B cell (primary cell): ENCODE data around the gene NOS1AP. TPM values are rescaled to one million over a fixed set of nuclear protein-coding genes. Genes with fewer than 3 reads are reported as not detected.

Source experiments
- ATAC-seq: fragments of 200-7000 bp; cut with Tn5 transposase; one replicate; pipeline ENCODE4 v1.10.0; 2021; ENCODE audit warnings: low read depth, mild to moderate bottlenecking, moderate number of reproducible peaks, moderate library complexity
- CTCF ChIA-PET: fragments of 350-600 bp; sonication (Branson Sonifier 250); formaldehyde crosslinking; loops from one replicate; lab custom pipeline; 2021; ENCODE audit warnings: antibody characterized with exemption, inconsistent platforms; lab: Charles Lee
- POLR2A ChIA-PET: fragments of 350-600 bp; sonication (Branson Sonifier 250); formaldehyde crosslinking; loops from one replicate; lab custom pipeline; 2021; ENCODE audit warnings: antibody characterized with exemption; lab: Charles Lee
- DNase-seq: peaks from one replicate; pipeline ENCODE4 v3.0.0; 2013
- H2AFZ ChIP-seq: 2 replicates; pipeline ENCODE4 v1.6.1; 2012; ENCODE audit warnings: mild to moderate bottlenecking, low read depth, low read length; ENCODE audit not compliant: insufficient read depth, poor library complexity, severe bottlenecking
- H3K27ac ChIP-seq, 2 donors: 1 replicate in 1 of 2; 2 replicates in 1 of 2; pipeline ENCODE4 v1.5.1; 2012 to 2013; ENCODE audit warnings: low read length in 2 of 2, mild to moderate bottlenecking in 2 of 2, moderate library complexity in 1 of 2
- H3K27me3 ChIP-seq, 4 experiments: fragments of 200-600 bp in 1 of 4; sonication (generic) in 1 of 4; replicated peaks in 1 of 4; 1 replicate in 2 of 4; 2 replicates in 2 of 4; pipeline versions ENCODE4 v1.6.1 to v1.7.0; 2013 to 2016; ENCODE audit warnings: low read length in 3 of 4, mild to moderate bottlenecking in 2 of 4, mixed read lengths in 1 of 4, moderate library complexity in 1 of 4; ENCODE audit not compliant: insufficient read depth in 4 of 4, control insufficient read depth in 3 of 4; ENCODE audit errors: control extremely low read depth in 1 of 4
- H3K36me3 ChIP-seq, 2 experiments: replicated peaks in 1 of 2; 1 replicate in 1 of 2; 2 replicates in 1 of 2; pipeline versions ENCODE4 v1.6.1 to v1.7.1; 2013; ENCODE audit warnings: low read length in 1 of 2; ENCODE audit not compliant: insufficient read depth in 2 of 2, control insufficient read depth in 1 of 2; ENCODE audit errors: control extremely low read depth in 1 of 2, extremely low read depth in 1 of 2
- H3K4me1 ChIP-seq, 2 donors: fragments of 200-600 bp in 1 of 2; sonication (generic) in 1 of 2; 1 replicate in 1 of 2; 2 replicates in 1 of 2; pipeline versions ENCODE4 v1.5.1 to v1.6.1; 2013 to 2017; ENCODE audit warnings: low read length in 2 of 2; ENCODE audit not compliant: control insufficient read depth in 2 of 2, insufficient read depth in 2 of 2
- H3K4me2 ChIP-seq: replicated peaks from 2 replicates; pipeline ENCODE3; 2012; ENCODE audit warnings: mild to moderate bottlenecking, low read depth, low read length; ENCODE audit not compliant: poor library complexity, severe bottlenecking
- H3K4me3 ChIP-seq, 5 experiments: fragments of 200-600 bp in 1 of 5; sonication (generic) in 1 of 5; 1 replicate in 3 of 5; 2 replicates in 2 of 5; pipeline versions ENCODE4 v1.5.1 to v1.7.0; 2011 to 2016; ENCODE audit warnings: low read length in 4 of 5, mild to moderate bottlenecking in 4 of 5, low read depth in 2 of 5, control low read depth in 1 of 5, moderate library complexity in 1 of 5; ENCODE audit not compliant: insufficient read depth in 1 of 5; ENCODE audit errors: control extremely low read depth in 1 of 5, extremely low read depth in 1 of 5
- H3K79me2 ChIP-seq: fragments of 200-600 bp; sonication (generic); one replicate; pipeline ENCODE4 v1.6.0; 2016; ENCODE audit warnings: low read length; ENCODE audit not compliant: control insufficient read depth, insufficient read depth
- H3K9ac ChIP-seq: fragments of 200-600 bp; sonication (generic); 2 replicates; pipeline ENCODE4 v1.6.1; 2017; ENCODE audit warnings: mild to moderate bottlenecking, low read length, moderate library complexity
- H3K9me3 ChIP-seq, 3 donors: one replicate each; pipeline versions ENCODE4 v1.6.1 to v1.7.1; 2013; ENCODE audit warnings: low read length in 2 of 3; ENCODE audit not compliant: control insufficient read depth in 2 of 3, insufficient read depth in 1 of 3; ENCODE audit errors: control extremely low read depth in 1 of 3
- H4K20me1 ChIP-seq: 2 replicates; pipeline ENCODE4 v1.6.0; 2012; ENCODE audit warnings: mild to moderate bottlenecking, low read length; ENCODE audit not compliant: insufficient read depth, control insufficient read depth, poor library complexity, severe bottlenecking
- H3K27ac Mint-ChIP-seq: one replicate; pipeline ENCODE4 v1.8.0; 2021; ENCODE audit warnings: mixed read lengths
- H3K27me3 Mint-ChIP-seq: one replicate; pipeline ENCODE4 v1.8.0; 2021; ENCODE audit warnings: mixed read lengths
- H3K4me1 Mint-ChIP-seq: one replicate; pipeline ENCODE4 v1.8.0; 2021; ENCODE audit warnings: mixed read lengths
- H3K4me3 Mint-ChIP-seq: one replicate; pipeline ENCODE4 v1.8.0; 2021; ENCODE audit warnings: mixed read lengths
- H3K9me3 Mint-ChIP-seq: one replicate; pipeline ENCODE4 v1.8.0; 2022; ENCODE audit warnings: mixed read lengths; ENCODE audit not compliant: insufficient read depth
- CTCF ChIP-seq: fragments of 200-600 bp; IDR thresholded peaks from one replicate; pipeline ENCODE4 v1.8.0; 2022; ENCODE audit warnings: antibody characterized with exemption, mild to moderate bottlenecking
- EZH2 ChIP-seq: IDR thresholded peaks from 2 replicates; pipeline ENCODE4 v1.6.1; 2012; ENCODE audit warnings: borderline replicate concordance, low read depth, mild to moderate bottlenecking, moderate library complexity, low read length; ENCODE audit not compliant: insufficient read depth, poor library complexity, severe bottlenecking
- WGBS: methylation state at CpG from one replicate; pipeline ENCODE4 v1.1.5; 2013; ENCODE audit warnings: missing lambda C conversion rate; ENCODE audit not compliant: insufficient coverage; 5-methylcytosine and 5-hydroxymethylcytosine counted together
- intact Hi-C: fragments of 100-400 bp; cut with micrococcal nuclease; formaldehyde crosslinking; loops from one replicate; pipeline ENCODE4 v1.10.0; 2022
- polyA plus RNA-seq: library from polyadenylated mRNA; depleted of rRNA; stranded (reverse); fragments of >200 nt; gene quantifications from 2 replicates; pipeline ENCODE4 v1.2.3, GENCODE V29; 2012
- total RNA-seq, 2 donors: library from RNA; stranded (reverse); fragments of 120-200 nt in 1 of 2; gene quantifications; 1 replicate in 1 of 2; 2 replicates in 1 of 2; pipeline versions ENCODE4 v1.2.3 to v1.2.4, GENCODE V29; 2013 to 2022

The NOS1AP gene
- total and polyA plus RNA-seq, 2 donors (not counting 1 experiment from before 2014, with no cell fraction given), result 0.32 TPM; not detected in 1

GRCh38 chr1:162166917-162167615, 97.6 kb downstream of the NOS1AP start:
- Histone ChIP-seq H3K9ac (no peak overlapping the region), H3K9me3 (no peaks in the 10 kb centered on the region), H3K27ac (no peak overlapping the region), H3K36me3 (no peaks in the 10 kb centered on the region), H3K4me2 (no peak overlapping the region), H2AFZ (no peak overlapping the region), H3K79me2 (no peaks in the 10 kb centered on the region), H3K4me3 (no peak overlapping the region), H3K27me3 (peaks cover 0 to 12% (median 1%) of the 10 kb centered on the region in 4 experiments), H3K4me1 (no peaks in the 10 kb centered on the region), H4K20me1 (no peaks in the 10 kb centered on the region)
- ATAC-seq (no peak), DNase-seq (no peak)
- H3K4me3 Mint-ChIP-seq, result no peak overlapping the region
- TF ChIP-seq EZH2, result no peak
- no peak for TF ChIP-seq CTCF
- no peaks in the 10 kb centered on the region for H3K4me1 Mint-ChIP-seq
- intact Hi-C loops, result no loop called here
- no peak overlapping the region for H3K27ac Mint-ChIP-seq
- ChIA-PET POLR2A (no interaction called here), CTCF (no interaction called here)
- H3K9me3 Mint-ChIP-seq, result no peaks in the 10 kb centered on the region
- WGBS, result 98% methylated on average over 5 of the region's 9 CpGs
- peaks cover 37% of the 10 kb centered on the region for H3K27me3 Mint-ChIP-seq

DNA sequence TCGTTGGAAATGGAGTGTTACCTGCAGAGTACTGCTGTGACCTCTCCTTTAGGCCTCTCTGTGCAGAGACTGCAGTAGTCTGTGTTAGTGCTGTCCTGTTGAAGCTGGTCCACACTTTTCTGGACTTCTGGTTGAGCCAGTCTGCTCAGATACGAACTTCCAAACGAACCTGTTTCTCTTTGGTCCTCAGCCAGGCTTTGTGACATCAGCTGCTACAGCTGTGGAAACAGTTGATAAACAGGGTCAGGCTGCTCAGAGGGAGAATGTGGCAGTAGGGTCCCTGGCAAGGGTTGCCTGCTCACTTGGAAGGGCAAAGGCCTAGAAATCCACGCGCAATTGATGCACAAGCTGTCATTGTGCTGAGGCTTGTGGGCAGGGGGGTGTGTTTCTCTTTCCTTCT, 98.8 kb downstream of the NOS1AP start:
- H3K4me3 ChIP-seq, result no peak overlapping the region
- Mint-ChIP-seq H3K4me3 (no peak overlapping the region), H3K9me3 (no peaks in the 10 kb centered on the region), H3K4me1 (no peaks in the 10 kb centered on the region), H3K27me3 (peaks cover 30% of the 10 kb centered on the region), H3K27ac (no peak overlapping the region)
- no peaks in the 10 kb centered on the region for H3K9me3 ChIP-seq
- ChIA-PET CTCF (no interaction called here), POLR2A (no interaction called here)
- H2AFZ ChIP-seq, result no peak overlapping the region
- no peaks in the 10 kb centered on the region for H3K36me3 ChIP-seq
- no peak for TF ChIP-seq CTCF
- no peak for TF ChIP-seq EZH2
- H3K9ac ChIP-seq, result no peak overlapping the region
- ATAC-seq (no peak), DNase-seq (no peak)
- peaks cover 0 to 11% (median 1%) of the 10 kb centered on the region in 4 experiments for H3K27me3 ChIP-seq
- H3K4me1 ChIP-seq, result no peaks in the 10 kb centered on the region
- no peak overlapping the region for H3K27ac ChIP-seq
- 77% methylated on average over 2 of the region's 5 CpGs for WGBS
- no peaks in the 10 kb centered on the region for H4K20me1 ChIP-seq
- intact Hi-C loops, result no loop called here
- H3K79me2 ChIP-seq, result no peaks in the 10 kb centered on the region
- H3K4me2 ChIP-seq, result no peak overlapping the region
